ENCODE data around the gene TCP11L2. TPM values are rescaled to one million over a fixed set of nuclear protein-coding genes. Genes with fewer than 3 reads are reported as not detected.
A peak's percentile ranks its signal among the peaks of the same experiment; 100 is the strongest.

TCP11L2 gene
- total and polyA plus RNA-seq, 4 donors = 2.5 to 98.1 (median 5.9) TPM

DNA sequence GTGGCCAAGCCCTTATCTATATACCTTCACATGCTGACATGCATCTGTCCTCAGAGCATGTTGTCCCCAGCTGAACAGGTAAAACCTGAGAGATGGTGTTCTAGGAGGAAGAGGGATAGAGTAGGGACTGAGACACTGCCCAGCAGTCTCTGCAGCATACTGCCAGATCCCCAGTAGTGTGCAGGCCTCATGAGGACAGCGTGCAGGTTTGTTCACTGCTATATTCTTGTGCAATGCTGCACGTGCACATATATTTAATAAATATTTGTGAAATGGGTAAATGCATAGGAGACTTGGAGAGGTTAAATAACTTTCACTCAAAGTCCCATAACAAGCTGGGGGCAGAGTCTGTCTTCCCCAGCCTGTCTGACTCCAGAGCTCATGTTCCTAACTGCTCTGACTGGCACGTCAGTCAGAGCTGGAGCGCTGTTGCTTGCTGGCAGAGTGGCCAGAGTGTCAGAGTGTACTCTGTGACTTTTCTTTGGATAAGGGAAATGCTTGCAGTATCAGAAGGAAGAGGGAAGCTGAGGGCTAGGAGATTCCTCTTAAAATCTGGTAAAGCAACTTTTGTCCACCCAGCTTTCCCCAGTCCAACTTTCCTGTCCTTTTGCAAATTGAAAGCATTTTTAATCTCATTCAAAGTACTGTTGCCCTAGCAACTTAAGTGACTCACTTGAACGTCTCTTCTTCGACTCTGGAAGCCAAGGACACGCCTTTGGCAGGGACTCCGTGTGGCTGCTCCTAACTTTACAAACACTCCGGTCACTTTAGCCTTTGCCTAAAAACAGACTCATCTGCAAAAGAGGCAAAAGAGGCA lies 40.1 kb downstream of the TCP11L2 start:
- H3K4me1 ChIP-seq (ENCODE audit: control insufficient read depth in 4 of 4, insufficient read depth in 4 of 4, low read length in 3 of 4) = peaks cover 2 to 14% (median 10%) of the 10 kb centered on the region in 4 donors
- H3K9me3 ChIP-seq (ENCODE audit: control insufficient read depth in 4 of 4, low read length in 3 of 4) = no peaks in the 10 kb centered on the region
- H3K27me3 ChIP-seq (ENCODE audit: control insufficient read depth in 4 of 4, insufficient read depth in 4 of 4, low read length in 3 of 4) = no peaks in the 10 kb centered on the region
- WGBS = 24% methylated on average over 9 of the region's 9 CpGs
- peak overlapping the region; percentile 50 to 52 for H3K27ac ChIP-seq (ENCODE audit: low read depth in 1 of 2, low read length in 2 of 2)
- DNase-seq (ENCODE audit: low spot score) = no peak
- no peak overlapping the region for H3K9ac ChIP-seq (ENCODE audit: low read depth in 1 of 2, low read length in 2 of 2)
- TF ChIP-seq YY1 (IDR thresholded peaks at IDR 0.05) = peak; percentile 14
- no peak for TF ChIP-seq GABPA (IDR thresholded peaks at IDR 0.05 in 1 of 2, conservative IDR thresholded peaks at IDR 0.05 in 1 of 2)
- no peak for TF ChIP-seq NR2F2 (IDR thresholded peaks at IDR 0.05)
- TF ChIP-seq JUND (IDR thresholded peaks at IDR 0.05) = peak in 1 of 2 donors; percentile 41
- H3K4me3 ChIP-seq (ENCODE audit: low read depth in 1 of 3, low read length in 3 of 3) = no peak overlapping the region
- H3K36me3 ChIP-seq (ENCODE audit: control insufficient read depth in 4 of 4, insufficient read depth in 3 of 4, low read depth in 1 of 4, low read length in 3 of 4) = no peaks in the 10 kb centered on the region

- no peaks in the 10 kb centered on the region for H3K27me3 ChIP-seq (ENCODE audit: control insufficient read depth in 4 of 4, insufficient read depth in 4 of 4, low read length in 3 of 4)
- no peaks in the 10 kb centered on the region for H3K36me3 ChIP-seq (ENCODE audit: control insufficient read depth in 4 of 4, insufficient read depth in 3 of 4, low read depth in 1 of 4, low read length in 3 of 4)
- TF ChIP-seq SP1 (IDR thresholded peaks at IDR 0.05) = no peak
- no peak for TF ChIP-seq FOXA1 (IDR thresholded peaks at IDR 0.05)
- H3K4me1 ChIP-seq (ENCODE audit: control insufficient read depth in 4 of 4, insufficient read depth in 4 of 4, low read length in 3 of 4) = peaks cover 2 to 14% (median 10%) of the 10 kb centered on the region in 4 donors
- no peak for DNase-seq (ENCODE audit: low spot score)
- H3K27ac ChIP-seq (ENCODE audit: low read depth in 1 of 2, low read length in 2 of 2) = peak overlapping the region; percentile 50 to 52
- no peak overlapping the region for H3K4me3 ChIP-seq (ENCODE audit: low read depth in 1 of 3, low read length in 3 of 3)
- H3K9ac ChIP-seq (ENCODE audit: low read depth in 1 of 2, low read length in 2 of 2) = peak overlapping the region in 1 of 2 donors; percentile 66
- H3K9me3 ChIP-seq (ENCODE audit: control insufficient read depth in 4 of 4, low read length in 3 of 4) = no peaks in the 10 kb centered on the region
- 69% methylated on average over 2 of the region's 2 CpGs for WGBS
Observed at GRCh38 chr12:106343214-106343528, 40.6 kb downstream of the TCP11L2 start.

GRCh38 chr12:106344131-106344530 lies 41.6 kb downstream of the TCP11L2 start:
- WGBS = 90% methylated on average over 5 of the region's 5 CpGs
- no peak for DNase-seq (ENCODE audit: low spot score)
- no peaks in the 10 kb centered on the region for H3K36me3 ChIP-seq (ENCODE audit: control insufficient read depth in 4 of 4, insufficient read depth in 3 of 4, low read depth in 1 of 4, low read length in 3 of 4)
- H3K9me3 ChIP-seq (ENCODE audit: control insufficient read depth in 4 of 4, low read length in 3 of 4) = no peaks in the 10 kb centered on the region
- no peak overlapping the region for H3K4me3 ChIP-seq (ENCODE audit: low read depth in 1 of 3, low read length in 3 of 3)
- H3K4me1 ChIP-seq (ENCODE audit: control insufficient read depth in 4 of 4, insufficient read depth in 4 of 4, low read length in 3 of 4) = peaks cover 2 to 14% (median 10%) of the 10 kb centered on the region in 4 donors
- H3K9ac ChIP-seq (ENCODE audit: low read depth in 1 of 2, low read length in 2 of 2) = no peak overlapping the region
- no peak overlapping the region for H3K27ac ChIP-seq (ENCODE audit: low read depth in 1 of 2, low read length in 2 of 2)
- no peaks in the 10 kb centered on the region for H3K27me3 ChIP-seq (ENCODE audit: control insufficient read depth in 4 of 4, insufficient read depth in 4 of 4, low read length in 3 of 4)
- TF ChIP-seq GABPA (IDR thresholded peaks at IDR 0.05 in 1 of 2, conservative IDR thresholded peaks at IDR 0.05 in 1 of 2) (no peak), RAD21 (IDR thresholded peaks at IDR 0.05) (no peak), TAF1 (conservative IDR thresholded peaks at IDR 0.05) (no peak), EGR1 (IDR thresholded peaks at IDR 0.05; ENCODE audit: low read depth in 2 of 2) (no peak), YY1 (IDR thresholded peaks at IDR 0.05) (no peak), FOXA1 (IDR thresholded peaks at IDR 0.05) (no peak), JUND (IDR thresholded peaks at IDR 0.05) (no peak), SP1 (IDR thresholded peaks at IDR 0.05) (no peak), RXRA (IDR thresholded peaks at IDR 0.05) (no peak), MAX (IDR thresholded peaks at IDR 0.05) (no peak), FOXA2 (IDR thresholded peaks at IDR 0.05) (no peak), HNF4A (conservative IDR thresholded peaks at IDR 0.05) (no peak), HNF4G (IDR thresholded peaks at IDR 0.05) (no peak)
- TF ChIP-seq, protein P1, sequence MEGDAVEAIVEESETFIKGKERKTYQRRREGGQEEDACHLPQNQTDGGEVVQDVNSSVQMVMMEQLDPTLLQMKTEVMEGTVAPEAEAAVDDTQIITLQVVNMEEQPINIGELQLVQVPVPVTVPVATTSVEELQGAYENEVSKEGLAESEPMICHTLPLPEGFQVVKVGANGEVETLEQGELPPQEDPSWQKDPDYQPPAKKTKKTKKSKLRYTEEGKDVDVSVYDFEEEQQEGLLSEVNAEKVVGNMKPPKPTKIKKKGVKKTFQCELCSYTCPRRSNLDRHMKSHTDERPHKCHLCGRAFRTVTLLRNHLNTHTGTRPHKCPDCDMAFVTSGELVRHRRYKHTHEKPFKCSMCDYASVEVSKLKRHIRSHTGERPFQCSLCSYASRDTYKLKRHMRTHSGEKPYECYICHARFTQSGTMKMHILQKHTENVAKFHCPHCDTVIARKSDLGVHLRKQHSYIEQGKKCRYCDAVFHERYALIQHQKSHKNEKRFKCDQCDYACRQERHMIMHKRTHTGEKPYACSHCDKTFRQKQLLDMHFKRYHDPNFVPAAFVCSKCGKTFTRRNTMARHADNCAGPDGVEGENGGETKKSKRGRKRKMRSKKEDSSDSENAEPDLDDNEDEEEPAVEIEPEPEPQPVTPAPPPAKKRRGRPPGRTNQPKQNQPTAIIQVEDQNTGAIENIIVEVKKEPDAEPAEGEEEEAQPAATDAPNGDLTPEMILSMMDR (IDR thresholded peaks at IDR 0.05; ENCODE audit: low read depth, low read length, missing input control) = no peak
- TF ChIP-seq, protein P2, sequence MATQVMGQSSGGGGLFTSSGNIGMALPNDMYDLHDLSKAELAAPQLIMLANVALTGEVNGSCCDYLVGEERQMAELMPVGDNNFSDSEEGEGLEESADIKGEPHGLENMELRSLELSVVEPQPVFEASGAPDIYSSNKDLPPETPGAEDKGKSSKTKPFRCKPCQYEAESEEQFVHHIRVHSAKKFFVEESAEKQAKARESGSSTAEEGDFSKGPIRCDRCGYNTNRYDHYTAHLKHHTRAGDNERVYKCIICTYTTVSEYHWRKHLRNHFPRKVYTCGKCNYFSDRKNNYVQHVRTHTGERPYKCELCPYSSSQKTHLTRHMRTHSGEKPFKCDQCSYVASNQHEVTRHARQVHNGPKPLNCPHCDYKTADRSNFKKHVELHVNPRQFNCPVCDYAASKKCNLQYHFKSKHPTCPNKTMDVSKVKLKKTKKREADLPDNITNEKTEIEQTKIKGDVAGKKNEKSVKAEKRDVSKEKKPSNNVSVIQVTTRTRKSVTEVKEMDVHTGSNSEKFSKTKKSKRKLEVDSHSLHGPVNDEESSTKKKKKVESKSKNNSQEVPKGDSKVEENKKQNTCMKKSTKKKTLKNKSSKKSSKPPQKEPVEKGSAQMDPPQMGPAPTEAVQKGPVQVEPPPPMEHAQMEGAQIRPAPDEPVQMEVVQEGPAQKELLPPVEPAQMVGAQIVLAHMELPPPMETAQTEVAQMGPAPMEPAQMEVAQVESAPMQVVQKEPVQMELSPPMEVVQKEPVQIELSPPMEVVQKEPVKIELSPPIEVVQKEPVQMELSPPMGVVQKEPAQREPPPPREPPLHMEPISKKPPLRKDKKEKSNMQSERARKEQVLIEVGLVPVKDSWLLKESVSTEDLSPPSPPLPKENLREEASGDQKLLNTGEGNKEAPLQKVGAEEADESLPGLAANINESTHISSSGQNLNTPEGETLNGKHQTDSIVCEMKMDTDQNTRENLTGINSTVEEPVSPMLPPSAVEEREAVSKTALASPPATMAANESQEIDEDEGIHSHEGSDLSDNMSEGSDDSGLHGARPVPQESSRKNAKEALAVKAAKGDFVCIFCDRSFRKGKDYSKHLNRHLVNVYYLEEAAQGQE (IDR thresholded peaks at IDR 0.05) = no peak

Data from liver (tissue), 9 donors.